Astrocyte of the spinal cord (primary cell): ENCODE data around the gene TXK.

Experiments used
- DNase-seq: peaks from one replicate; pipeline ENCODE4 v3.0.0; 2011; ENCODE audit warnings: low read depth, low spot score
- H3K4me3 ChIP-seq: 2 replicates; pipeline ENCODE4 v1.5.1; 2011; ENCODE audit warnings: low read depth, mild to moderate bottlenecking, low read length, moderate library complexity
- in situ Hi-C: cut with HindIII; loops from 2 replicates; pipeline ENCODE4 v1.10.0; 2017; ENCODE audit warnings: low sequenced_read_pairs
- TF ChIP-seq, protein P1 (sequence below): IDR thresholded peaks from 2 replicates; pipeline ENCODE4 v1.5.1; 2012; ENCODE audit warnings: low read depth, mild to moderate bottlenecking, low read length, inconsistent platforms

Gene TXK

DNA sequence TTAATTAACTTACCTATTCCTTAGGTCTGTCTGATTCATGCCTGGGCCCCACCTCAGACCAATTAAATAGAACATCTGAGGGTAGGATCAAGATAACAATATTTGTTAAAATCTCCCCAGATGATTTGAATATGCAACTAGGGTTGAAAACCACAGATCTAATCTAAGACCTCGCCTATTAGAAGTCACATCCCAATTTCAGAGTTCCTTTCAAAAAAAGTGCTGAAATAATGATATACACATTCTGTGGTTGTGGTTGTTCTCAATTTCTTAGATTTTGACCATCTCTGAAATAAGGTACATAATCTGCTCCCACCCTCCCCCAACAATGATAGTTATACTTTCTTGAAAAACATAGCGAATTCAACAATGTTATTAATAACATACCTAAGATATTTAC is 89.8 kb downstream of the TXK start:
- in situ Hi-C loops = no loop called here
- no peak overlapping the region for H3K4me3 ChIP-seq
- no peak for DNase-seq
- TF ChIP-seq, protein P1, sequence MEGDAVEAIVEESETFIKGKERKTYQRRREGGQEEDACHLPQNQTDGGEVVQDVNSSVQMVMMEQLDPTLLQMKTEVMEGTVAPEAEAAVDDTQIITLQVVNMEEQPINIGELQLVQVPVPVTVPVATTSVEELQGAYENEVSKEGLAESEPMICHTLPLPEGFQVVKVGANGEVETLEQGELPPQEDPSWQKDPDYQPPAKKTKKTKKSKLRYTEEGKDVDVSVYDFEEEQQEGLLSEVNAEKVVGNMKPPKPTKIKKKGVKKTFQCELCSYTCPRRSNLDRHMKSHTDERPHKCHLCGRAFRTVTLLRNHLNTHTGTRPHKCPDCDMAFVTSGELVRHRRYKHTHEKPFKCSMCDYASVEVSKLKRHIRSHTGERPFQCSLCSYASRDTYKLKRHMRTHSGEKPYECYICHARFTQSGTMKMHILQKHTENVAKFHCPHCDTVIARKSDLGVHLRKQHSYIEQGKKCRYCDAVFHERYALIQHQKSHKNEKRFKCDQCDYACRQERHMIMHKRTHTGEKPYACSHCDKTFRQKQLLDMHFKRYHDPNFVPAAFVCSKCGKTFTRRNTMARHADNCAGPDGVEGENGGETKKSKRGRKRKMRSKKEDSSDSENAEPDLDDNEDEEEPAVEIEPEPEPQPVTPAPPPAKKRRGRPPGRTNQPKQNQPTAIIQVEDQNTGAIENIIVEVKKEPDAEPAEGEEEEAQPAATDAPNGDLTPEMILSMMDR = no peak

DNA sequence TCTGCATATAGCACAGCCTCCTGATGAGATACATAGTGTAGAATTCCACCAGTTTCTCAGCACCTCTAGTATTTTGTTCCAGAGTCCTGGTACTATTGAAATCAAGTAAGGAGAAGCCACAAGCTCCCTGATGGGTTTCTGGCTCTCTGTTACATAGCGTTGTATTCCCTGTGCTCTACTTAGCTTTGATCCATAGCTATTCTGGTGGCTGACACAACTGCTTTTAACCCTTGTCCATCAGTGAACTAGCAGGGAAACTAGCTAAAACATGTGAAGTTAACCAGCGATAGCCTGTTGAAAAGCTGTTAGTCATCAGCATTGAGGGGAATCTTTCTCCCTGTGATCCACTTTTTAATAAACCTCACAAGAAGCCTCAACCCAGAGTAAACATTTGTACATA is 90.5 kb downstream of the TXK start:
- TF ChIP-seq, protein P1 = no peak
- DNase-seq = no peak
- H3K4me3 ChIP-seq = no peak overlapping the region
- in situ Hi-C loops = no loop called here

DNA sequence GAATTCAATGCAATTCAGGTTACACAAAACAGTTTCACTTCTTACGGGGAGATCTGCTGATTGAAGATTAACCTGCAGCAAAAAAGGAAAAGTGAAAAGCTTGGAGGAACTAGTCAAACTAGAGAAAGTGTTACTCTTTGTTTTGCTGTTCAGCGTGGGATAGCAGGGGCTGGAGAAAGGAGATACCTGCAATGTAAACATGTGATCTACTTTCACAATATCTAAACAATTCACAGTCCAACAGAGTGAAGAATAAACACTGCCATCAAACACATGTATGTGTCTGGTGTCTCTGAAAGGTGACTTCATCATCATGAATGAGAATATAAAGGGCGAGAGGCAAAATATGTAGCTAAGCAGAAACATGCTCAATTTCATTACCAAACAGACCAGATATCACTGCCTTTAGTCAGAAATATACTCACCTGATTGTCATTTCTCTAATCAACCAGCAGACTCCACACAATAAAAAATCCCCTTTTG is 91.0 kb downstream of the TXK start:
- no peak overlapping the region for H3K4me3 ChIP-seq
- no peak for DNase-seq
- in situ Hi-C loops = no loop called here
- TF ChIP-seq, protein P1 = no peak

DNA sequence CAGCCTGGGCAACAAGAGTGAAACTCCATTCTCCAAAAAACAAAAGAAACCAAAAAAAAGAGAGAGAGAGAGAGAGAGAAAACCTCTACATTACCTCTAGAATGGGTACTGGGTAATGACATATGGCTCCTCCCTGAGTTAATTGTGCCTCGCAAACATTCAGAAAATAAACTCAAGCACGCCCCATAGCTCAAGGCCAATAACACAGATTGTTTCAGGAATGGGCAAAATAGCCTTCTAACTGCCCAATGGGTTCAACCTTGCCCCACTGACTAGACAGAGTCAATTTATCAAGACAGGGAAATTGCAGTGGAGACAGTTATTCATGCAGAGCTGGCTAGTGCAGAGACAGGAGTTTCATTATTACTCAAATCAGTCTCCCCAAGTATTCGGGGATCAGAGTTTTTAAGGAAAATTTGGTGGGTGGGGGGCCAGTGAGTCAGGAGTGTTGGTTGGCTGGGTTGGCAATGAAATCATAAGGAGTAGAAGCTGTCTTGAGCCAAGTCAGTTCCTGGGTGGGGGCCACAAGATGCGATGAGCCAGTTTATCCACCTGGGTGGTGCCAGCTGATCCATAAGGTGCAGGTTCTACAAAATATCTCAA is 92.4 kb downstream of the TXK start:
- in situ Hi-C loops = no loop called here
- TF ChIP-seq, protein P1 = no peak
- no peak for DNase-seq
- H3K4me3 ChIP-seq = no peak overlapping the region

DNA sequence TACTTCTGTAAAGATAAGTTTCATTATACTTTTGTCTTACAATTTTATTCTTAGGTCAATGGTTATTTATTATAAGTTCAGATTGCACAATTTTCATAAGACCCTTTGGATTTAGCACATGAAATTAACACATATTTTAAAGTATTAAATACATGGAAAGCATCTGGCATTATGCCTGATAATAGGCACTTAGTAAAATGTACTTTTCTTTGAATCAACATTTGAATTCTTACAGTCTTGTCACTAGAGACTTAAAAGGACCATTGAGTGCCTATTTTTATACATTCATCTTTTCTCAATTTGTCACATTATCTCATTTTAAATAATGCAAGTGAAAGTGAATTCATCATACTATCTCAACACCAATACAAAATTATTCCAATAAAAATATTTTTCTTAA is 94.5 kb downstream of the TXK start:
- in situ Hi-C loops = no loop called here
- TF ChIP-seq, protein P1 = no peak
- H3K4me3 ChIP-seq = no peak overlapping the region
- DNase-seq = no peak

DNA sequence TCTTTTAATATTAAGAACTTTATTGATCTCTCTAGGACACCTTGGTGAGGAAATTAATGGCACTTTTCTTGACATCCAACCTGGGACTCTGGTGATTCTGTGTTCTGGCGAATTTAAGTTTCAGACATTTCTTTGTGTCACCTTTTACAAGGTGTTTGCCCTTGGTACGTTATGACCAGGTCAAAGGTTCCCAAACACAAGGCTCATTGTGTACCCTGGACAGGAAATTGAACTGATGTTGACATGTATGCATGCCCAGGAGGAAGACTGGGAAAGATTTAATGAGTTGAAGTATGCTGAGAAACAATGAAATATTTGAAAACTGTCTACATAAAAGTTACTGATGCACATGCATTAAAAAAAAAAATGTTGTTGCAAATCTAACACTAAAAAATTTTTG is 95.4 kb downstream of the TXK start:
- TF ChIP-seq, protein P1 = no peak
- no peak overlapping the region for H3K4me3 ChIP-seq
- in situ Hi-C loops = no loop called here
- no peak for DNase-seq

DNA sequence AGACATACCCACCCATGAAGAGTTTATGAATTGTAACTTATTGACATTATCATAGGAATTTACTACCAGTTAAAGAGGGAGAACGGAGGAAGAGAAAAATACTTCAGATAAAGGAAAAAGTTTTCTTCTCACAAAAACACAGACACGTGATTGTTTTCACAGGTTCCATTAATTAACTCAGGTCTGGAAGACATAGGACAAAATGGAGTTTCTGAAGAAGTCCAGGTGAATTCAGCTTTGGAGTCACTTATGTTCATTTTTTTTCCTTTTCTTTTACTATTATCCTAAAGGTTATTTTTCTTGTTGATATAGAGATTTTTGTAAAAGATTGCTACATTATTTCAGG is 97.0 kb downstream of the TXK start:
- TF ChIP-seq, protein P1 = no peak
- DNase-seq = no peak

More for the DNA sequence above, 97.0 kb downstream of the TXK start:
- H3K4me3 ChIP-seq = no peak overlapping the region
- in situ Hi-C loops = no loop called here
